HG02973 (cell line): Measurements from ENCODE around the gene DOK7.

Source experiments
- ATAC-seq: cut with Tn5 transposase; IDR thresholded peaks from one replicate; pipeline ENCODE4 v1.9.1; 2021; ENCODE audit warnings: moderate library complexity; ENCODE audit not compliant: unreplicated experiment

The DOK7 gene

GRCh38 chr4:3473996-3474765, 11.1 kb downstream of the DOK7 start:
- no peak for ATAC-seq

GRCh38 chr4:3475041-3475712, 12.1 kb downstream of the DOK7 start:
- no peak for ATAC-seq

GRCh38 chr4:3475713-3476260, 12.7 kb downstream of the DOK7 start:
- no peak for ATAC-seq

GRCh38 chr4:3476341-3476747, 13.2 kb downstream of the DOK7 start:
- ATAC-seq = no peak

GRCh38 chr4:3476936-3477749, 14.0 kb downstream of the DOK7 start:
- no peak for ATAC-seq

GRCh38 chr4:3477750-3478430, 14.8 kb downstream of the DOK7 start:
- ATAC-seq = no peak

- ATAC-seq = no peak
These were observed 15.6 kb downstream of the DOK7 start for GRCh38 chr4:3478446-3479357.

GRCh38 chr4:3479358-3480101, 16.4 kb downstream of the DOK7 start:
- ATAC-seq = no peak

- ATAC-seq = no peak
These were observed 17.5 kb downstream of the DOK7 start for GRCh38 chr4:3480528-3481112.

GRCh38 chr4:3481113-3481531, 18.0 kb downstream of the DOK7 start:
- no peak for ATAC-seq

- ATAC-seq = no peak
These were observed 18.8 kb downstream of the DOK7 start for GRCh38 chr4:3481783-3482393.

- no peak for ATAC-seq
These were observed 19.6 kb downstream of the DOK7 start for GRCh38 chr4:3482707-3483106.

GRCh38 chr4:3483471-3483921, 20.4 kb downstream of the DOK7 start:
- ATAC-seq = no peak

GRCh38 chr4:3484057-3484973, 21.2 kb downstream of the DOK7 start:
- ATAC-seq = no peak

- ATAC-seq = no peak
These were observed 22.1 kb downstream of the DOK7 start for GRCh38 chr4:3485011-3485791.

- no peak for ATAC-seq
These were observed 22.9 kb downstream of the DOK7 start for GRCh38 chr4:3485886-3486540.
